K562 (cell line): ENCODE measurements around the gene FILIP1. TPM values are rescaled to one million over a fixed set of nuclear protein-coding genes. Genes with fewer than 3 reads are reported as not detected.
A peak's percentile ranks its signal among the peaks of the same experiment; 100 is the strongest.

Source experiments
- ATAC-seq: fragments of 200-7000 bp; cut with Tn5 transposase; 3 replicates; pipeline ENCODE4 v1.9.1; 2020; ENCODE audit warnings: moderate library complexity
- BruUV-seq: library from RNA; stranded (reverse); fragments of 400-500 nt; replicated peaks from 2 replicates; lab custom pipeline; 2021; lab: Mats Ljungman, UMichigan
- CTCF ChIA-PET: fragments of 300-600 bp; formaldehyde crosslinking; extraction: SDS; loops from one replicate; lab custom pipeline; 2021; ENCODE audit warnings: low intra/inter-chr PET ratio; lab: Yijun Ruan, JAX
- POLR2A ChIA-PET: fragments of 300-600, 350-650 bp; sonication (Branson Sonifier 250); formaldehyde crosslinking; extraction: SDS; loops from one replicate; lab custom pipeline; 2021; ENCODE audit warnings: antibody characterized with exemption, inconsistent platforms; lab: Yijun Ruan, JAX
- DNase-seq, 4 experiments: peaks; one replicate each; pipeline versions ENCODE4 v3.0.0 to v3.0.0-alpha.2; 2011 to 2018; ENCODE audit warnings: low spot score in 3 of 4, mixed read lengths in 3 of 4; ENCODE audit errors: extremely low read depth in 1 of 4
- FAIRE-seq: peaks from 2 replicates; lab custom pipeline; 2011; peaks lifted over from hg19 to GRCh38; lab: Jason Lieb, UNC
- H2AFZ ChIP-seq: 2 replicates; pipeline ENCODE4 v1.6.0; 2011; ENCODE audit warnings: low read depth, low read length, control low read depth, inconsistent platforms
- H3K27ac ChIP-seq: fragments of 200-600 bp; 3 replicates; pipeline ENCODE4 v1.8.0; 2011; ENCODE audit warnings: low read depth, mild to moderate bottlenecking, control low read depth, inconsistent platforms, low read length, moderate library complexity, mixed read lengths; ENCODE audit errors: extremely low read depth
- H3K27me3 ChIP-seq, 2 experiments: fragments of 300-600 bp in 1 of 2; 2 replicates in 1 of 2; 3 replicates in 1 of 2; pipeline versions ENCODE4 v1.6.0 to v1.8.0; 2011; ENCODE audit warnings: inconsistent platforms in 2 of 2, low read length in 2 of 2, mild to moderate bottlenecking in 1 of 2, mixed read lengths in 1 of 2, moderate library complexity in 1 of 2; ENCODE audit not compliant: control insufficient read depth in 2 of 2, insufficient read depth in 2 of 2
- H3K36me3 ChIP-seq: fragments of 300-600 bp; 3 replicates; pipeline ENCODE4 v1.8.0; 2011; ENCODE audit warnings: mild to moderate bottlenecking, low read length, inconsistent platforms; ENCODE audit not compliant: control insufficient read depth, insufficient read depth
- H3K4me1 ChIP-seq, 2 experiments: fragments of 200-600 bp in 1 of 2; replicated peaks in 1 of 2; 2 replicates in 1 of 2; 3 replicates in 1 of 2; pipeline versions ENCODE4 v1.5.1 to v1.8.0; 2011; ENCODE audit warnings: inconsistent platforms in 2 of 2, low read length in 2 of 2, mild to moderate bottlenecking in 1 of 2, mixed read lengths in 1 of 2, moderate library complexity in 1 of 2; ENCODE audit not compliant: control insufficient read depth in 2 of 2, insufficient read depth in 2 of 2
- H3K4me2 ChIP-seq: 2 replicates; pipeline ENCODE4 v1.6.1; 2011; ENCODE audit warnings: low read length, control low read depth, inconsistent platforms, mixed read lengths; ENCODE audit not compliant: insufficient read depth
- H3K4me3 ChIP-seq: fragments of 200-600 bp; sonication (generic), shearing (Covaris generic); 2 replicates; pipeline ENCODE4 v1.5.1; 2016; ENCODE audit warnings: control low read depth, inconsistent platforms
- H3K79me2 ChIP-seq: fragments of 200-600 bp; 3 replicates; pipeline ENCODE4 v1.8.0; 2011; ENCODE audit warnings: low read length, inconsistent platforms; ENCODE audit not compliant: control insufficient read depth, insufficient read depth
- H3K9ac ChIP-seq, 2 experiments: 2 replicates each; pipeline versions ENCODE4 v1.6.0 to v1.6.1; 2011; ENCODE audit warnings: low read depth in 2 of 2, low read length in 2 of 2, control low read depth in 1 of 2, inconsistent platforms in 1 of 2, mild to moderate bottlenecking in 1 of 2, mixed read lengths in 1 of 2; ENCODE audit not compliant: insufficient read depth in 1 of 2
- H3K9me1 ChIP-seq: one replicate; pipeline ENCODE4 v1.6.0; 2011; ENCODE audit warnings: inconsistent platforms, mild to moderate bottlenecking, low read length, moderate library complexity; ENCODE audit not compliant: control insufficient read depth, insufficient read depth
- H3K9me3 ChIP-seq: replicated peaks from 2 replicates; pipeline ENCODE4 v1.5.1; 2011; ENCODE audit warnings: low read depth, low read length, inconsistent platforms; ENCODE audit not compliant: control insufficient read depth, insufficient read depth
- H4K20me1 ChIP-seq: replicated peaks from 2 replicates; pipeline ENCODE4 v1.6.1; 2011; ENCODE audit warnings: low read length, inconsistent platforms, mixed read lengths; ENCODE audit not compliant: control insufficient read depth, insufficient read depth
- ARID4B ChIP-seq: sonication (generic); formaldehyde crosslinking; IDR thresholded peaks from 2 replicates; pipeline ENCODE4 v1.8.0; 2022; ENCODE audit warnings: mild to moderate bottlenecking, missing genetic modification reagents
- BCL6 ChIP-seq: fragments of 250-450 bp; sonication (Bioruptor Pico); IDR thresholded peaks from 2 replicates; pipeline ENCODE4 v1.4.0; 2020
- CBFA2T3 ChIP-seq: fragments of 450-650 bp; IDR thresholded peaks from 2 replicates; pipeline ENCODE4 v1.6.1; 2017
- GTF2A2 ChIP-seq: IDR thresholded peaks from 2 replicates; pipeline ENCODE4 v1.6.1; 2016; ENCODE audit warnings: mild to moderate bottlenecking, missing genetic modification characterization, missing compliant biosample characterization
- HNRNPL ChIP-seq: fragments of 200-400 bp; formaldehyde crosslinking; IDR thresholded peaks from 2 replicates; pipeline ENCODE4 v1.6.1; 2017; ENCODE audit warnings: low read depth, mild to moderate bottlenecking, low read length
- MCM2 ChIP-seq: fragments of 450-650 bp; IDR thresholded peaks from 2 replicates; pipeline ENCODE4 v1.6.1; 2017; ENCODE audit warnings: low read depth, mild to moderate bottlenecking
- RCOR1 ChIP-seq, 2 experiments: IDR thresholded peaks; 2 replicates each; pipeline ENCODE4 v1.6.1; 2012; ENCODE audit warnings: low read depth in 2 of 2, low read length in 2 of 2, borderline replicate concordance in 1 of 2, improper control_type of control experiment in 1 of 2
- RFX1 ChIP-seq: fragments of 450-650 bp; IDR thresholded peaks from 2 replicates; pipeline ENCODE4 v1.6.1; 2016; ENCODE audit warnings: mild to moderate bottlenecking, moderate library complexity
- SREBF2 ChIP-seq: sonication (generic); formaldehyde crosslinking; IDR thresholded peaks from 2 replicates; pipeline ENCODE4 v1.4.0; 2020; ENCODE audit warnings: mild to moderate bottlenecking, missing genetic modification reagents
- SUPT5H ChIP-seq: fragments of 450-650 bp; IDR thresholded peaks from 2 replicates; pipeline ENCODE4 v1.6.1; 2016
- TAL1 ChIP-seq: fragments of 450-650 bp; IDR thresholded peaks from 2 replicates; pipeline ENCODE4 v1.6.1; 2016; ENCODE audit warnings: mild to moderate bottlenecking
- TEAD1 ChIP-seq, 2 experiments: fragments of 450-650 bp in 1 of 2; sonication (generic) in 1 of 2; formaldehyde crosslinking; IDR thresholded peaks; 2 replicates each; pipeline versions ENCODE4 v1.4.0 to v1.8.0; 2020 to 2022; ENCODE audit warnings: mild to moderate bottlenecking in 2 of 2, missing genetic modification reagents in 1 of 2
- ZBTB5 ChIP-seq: fragments of 450-650 bp; IDR thresholded peaks from 2 replicates; pipeline ENCODE4 v1.6.1; 2017; ENCODE audit warnings: antibody characterized with exemption
- ZBTB7A ChIP-seq: IDR thresholded peaks from 2 replicates; pipeline ENCODE4 v1.6.1; 2011; ENCODE audit warnings: low read depth, mild to moderate bottlenecking, low read length, moderate library complexity, borderline replicate concordance; ENCODE audit not compliant: control insufficient read depth
- ZZZ3 ChIP-seq: fragments of 450-650 bp; IDR thresholded peaks from 2 replicates; pipeline ENCODE4 v1.6.1; 2016; ENCODE audit warnings: antibody characterized with exemption, mild to moderate bottlenecking, moderate library complexity
- WGBS: fragments of 100-300 bp; shearing (Covaris generic); methylation state at CpG from one replicate; pipeline ENCODE4 v1.1.6; 2016; ENCODE audit warnings: low coverage, mixed read lengths; ENCODE audit not compliant: insufficient coverage; ENCODE audit errors: missing lambda C conversion rate; 5-methylcytosine and 5-hydroxymethylcytosine counted together
- in situ Hi-C: fragments of 300-500 bp; cut with MboI; formaldehyde crosslinking; loops from 4 replicates; pipeline ENCODE4 v1.15.0; 2018; ENCODE audit warnings: inconsistent platforms, mixed read lengths
- intact Hi-C: fragments of 100-400 bp; cut with micrococcal nuclease; formaldehyde crosslinking; loops from 2 replicates; pipeline ENCODE4 v1.14.2; 2022
- polyA plus RNA-seq, 8 experiments: library from polyadenylated mRNA; depleted of rRNA in 4 of 8; stranded (reverse) in 5 of 8; unstranded in 3 of 8; fragments of >200 nt; fragmentation: Nextera tagmentation in 2 of 8; fragmentation: Illumina TruSeq in 1 of 8; extraction: Ambion mirVana in 2 of 8; extraction: Trizol in 1 of 8; gene quantifications; 2 replicates each; pipeline versions ENCODE4 v1.2.1 to v1.2.3, GENCODE V29; 2011 to 2014; ENCODE audit warnings: inconsistent platforms in 1 of 8, missing spikeins in 1 of 8
- total RNA-seq, 7 experiments: library from RNA; depleted of rRNA in 6 of 7; stranded (reverse); fragments of >200 nt in 6 of 7; fragmentation: Illumina TruSeq in 2 of 7; extraction: Trizol in 2 of 7; gene quantifications; 2 replicates each; pipeline versions ENCODE4 v1.2.1 to v1.2.3, GENCODE V29; 2011 to 2021; ENCODE audit warnings: low replicate concordance in 1 of 7

FILIP1 gene
- total and polyA plus RNA-seq, 9 of the 15 experiments (the other 6 are each of a cell fraction or from before 2014, with no cell fraction given), result 0.03 to 0.25 (median 0.10) TPM; not detected in 1

- Histone ChIP-seq H3K9me3 (no peaks in the 10 kb centered on the region), H3K27ac (peak overlapping the region; percentile 83), H3K4me2 (peak overlapping the region; percentile 95), H2AFZ (peak overlapping the region; percentile 90), H3K9ac (peak overlapping the region; percentile 89 to 97), H3K9me1 (no peaks in the 10 kb centered on the region), H3K4me3 (peak overlapping the region; percentile 95), H3K79me2 (peaks cover 89% of the 10 kb centered on the region), H3K4me1 (peaks cover 0 to 21% of the 10 kb centered on the region in 2 experiments; a peak in 3 of 5 replicates), H3K27me3 (no peaks in the 10 kb centered on the region), H3K36me3 (peaks cover 4% of the 10 kb centered on the region; the same call in 1 of the 3 replicates), H4K20me1 (no peaks in the 10 kb centered on the region; the same call in 1 of the 2 replicates)
- BruUV-seq, result no TSS peak
- DNase-seq (peak; percentile 15 to 43 (median 17)), ATAC-seq (peak; percentile 29), FAIRE-seq (no peak)
- intact Hi-C loops (loop anchor here (1.0 to 10.0 kb wide), 3 partner anchors 41 to 1759 kb away; partner anchors contain the start of genes COX7A2, EEF1A1 and SENP6), in situ Hi-C loops (no loop called here)
- 0% methylated on average over 33 of the region's 36 CpGs for WGBS
- POLR2A ChIA-PET, result interaction anchor here (0.6 to 1.8 kb wide), 8 partner anchors 9 to 1760 kb away, joined by 3 to 5 read pairs (median 3); partner anchors contain the start of gene SENP6
- CTCF ChIA-PET, result no interaction called here
- TF ChIP-seq SREBF2 (CRISPR knock-in tag) (no peak), GTF2A2 (tag) (no peak), TEAD1 (CRISPR knock-in tag; IDR thresholded peaks at IDR 0.05) (peak in 1 of 2 experiments; percentile 19; a peak in 2 of 4 replicates), BCL6 (no peak), CBFA2T3 (no peak), ZBTB7A (peak; percentile 90), RCOR1 (IDR thresholded peaks at IDR 0.05; ENCODE audit: borderline replicate concordance in 1 of 2, low read depth in 2 of 2, low read length in 2 of 2) (no peak), ZZZ3 (no peak), RFX1 (no peak), HNRNPL (0 out of 2 replicates have a peak, but pooled peaks have one; percentile 63), TAL1 (no peak), SUPT5H (no peak), MCM2 (no peak), ARID4B (CRISPR knock-in tag) (0 out of 2 replicates have a peak, but pooled peaks have one; percentile 24), ZBTB5 (no peak)
Measured at GRCh38 chr6:75283907-75284631, 209.5 kb downstream of the FILIP1 start.
